ENCODE measurements around the gene OR10H5.

DNA sequence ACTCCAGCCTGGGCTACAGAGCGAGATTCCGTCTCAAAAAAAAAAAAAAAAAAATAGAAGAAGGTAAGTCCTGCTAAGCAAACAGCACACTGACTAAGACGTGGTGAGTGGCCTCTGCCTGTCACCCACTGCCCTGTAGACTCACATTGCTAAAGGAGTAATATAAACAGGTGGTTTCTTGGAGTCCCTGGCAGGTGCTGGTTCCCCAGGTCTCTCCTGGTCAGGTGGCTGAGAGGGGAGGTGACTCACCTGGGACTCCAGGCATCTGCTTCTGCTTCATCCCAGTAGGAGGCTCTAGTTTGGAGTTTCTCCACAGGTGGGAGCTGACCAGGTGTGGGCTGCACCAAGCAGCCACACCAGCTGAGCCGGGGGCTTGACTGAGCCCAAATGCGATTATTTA is 27.8 kb downstream of the OR10H5 start, which contains the start of gene OR10H1:
- TF ChIP-seq POLR2A (IDR thresholded peaks at IDR 0.05): no peak
- TF ChIP-seq, protein P1, sequence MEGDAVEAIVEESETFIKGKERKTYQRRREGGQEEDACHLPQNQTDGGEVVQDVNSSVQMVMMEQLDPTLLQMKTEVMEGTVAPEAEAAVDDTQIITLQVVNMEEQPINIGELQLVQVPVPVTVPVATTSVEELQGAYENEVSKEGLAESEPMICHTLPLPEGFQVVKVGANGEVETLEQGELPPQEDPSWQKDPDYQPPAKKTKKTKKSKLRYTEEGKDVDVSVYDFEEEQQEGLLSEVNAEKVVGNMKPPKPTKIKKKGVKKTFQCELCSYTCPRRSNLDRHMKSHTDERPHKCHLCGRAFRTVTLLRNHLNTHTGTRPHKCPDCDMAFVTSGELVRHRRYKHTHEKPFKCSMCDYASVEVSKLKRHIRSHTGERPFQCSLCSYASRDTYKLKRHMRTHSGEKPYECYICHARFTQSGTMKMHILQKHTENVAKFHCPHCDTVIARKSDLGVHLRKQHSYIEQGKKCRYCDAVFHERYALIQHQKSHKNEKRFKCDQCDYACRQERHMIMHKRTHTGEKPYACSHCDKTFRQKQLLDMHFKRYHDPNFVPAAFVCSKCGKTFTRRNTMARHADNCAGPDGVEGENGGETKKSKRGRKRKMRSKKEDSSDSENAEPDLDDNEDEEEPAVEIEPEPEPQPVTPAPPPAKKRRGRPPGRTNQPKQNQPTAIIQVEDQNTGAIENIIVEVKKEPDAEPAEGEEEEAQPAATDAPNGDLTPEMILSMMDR (IDR thresholded peaks at IDR 0.05): no peak
